ENCODE results near the gene MSI2.

DNA sequence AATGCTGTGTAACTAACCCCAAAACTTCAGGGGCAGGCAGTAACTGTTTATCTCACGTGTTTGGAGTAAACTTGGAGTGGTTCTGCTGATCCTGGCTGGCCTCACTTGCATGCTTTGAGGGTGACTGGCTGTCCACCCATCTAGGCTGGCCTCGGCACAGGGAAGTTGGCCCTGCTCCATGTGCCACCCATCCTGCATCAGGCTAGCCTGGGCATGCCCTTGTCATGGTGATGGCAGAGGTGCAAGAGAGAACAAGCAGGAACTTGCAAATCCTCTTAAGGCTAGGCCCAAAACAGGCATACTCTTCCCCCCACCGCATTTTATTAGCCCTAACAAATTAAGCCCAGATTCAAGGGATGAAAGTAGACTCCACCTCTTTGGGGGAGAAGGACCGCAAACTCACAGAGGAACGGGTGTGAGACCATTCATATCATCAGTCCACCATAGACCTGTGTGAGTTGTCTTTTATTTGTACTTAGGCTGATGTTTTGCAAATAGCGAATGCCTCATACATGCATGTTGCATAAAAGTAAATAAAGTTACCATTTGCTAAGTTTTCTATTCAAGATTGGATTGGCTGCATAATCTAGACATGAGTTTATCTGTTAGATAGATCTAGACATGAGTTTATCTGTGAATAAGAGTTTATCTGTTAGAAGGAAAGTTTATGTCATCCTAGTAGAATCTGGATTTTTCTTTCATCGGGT lies 267.8 kb downstream of the MSI2 start:
- no peak for TF ChIP-seq POLR2AphosphoS5 (IDR thresholded peaks at IDR 0.05; ENCODE audit: low read depth)
- TF ChIP-seq CREB1 (CRISPR knock-in tag; IDR thresholded peaks at IDR 0.05; ENCODE audit: low read depth): no peak
- TF ChIP-seq, protein P1, sequence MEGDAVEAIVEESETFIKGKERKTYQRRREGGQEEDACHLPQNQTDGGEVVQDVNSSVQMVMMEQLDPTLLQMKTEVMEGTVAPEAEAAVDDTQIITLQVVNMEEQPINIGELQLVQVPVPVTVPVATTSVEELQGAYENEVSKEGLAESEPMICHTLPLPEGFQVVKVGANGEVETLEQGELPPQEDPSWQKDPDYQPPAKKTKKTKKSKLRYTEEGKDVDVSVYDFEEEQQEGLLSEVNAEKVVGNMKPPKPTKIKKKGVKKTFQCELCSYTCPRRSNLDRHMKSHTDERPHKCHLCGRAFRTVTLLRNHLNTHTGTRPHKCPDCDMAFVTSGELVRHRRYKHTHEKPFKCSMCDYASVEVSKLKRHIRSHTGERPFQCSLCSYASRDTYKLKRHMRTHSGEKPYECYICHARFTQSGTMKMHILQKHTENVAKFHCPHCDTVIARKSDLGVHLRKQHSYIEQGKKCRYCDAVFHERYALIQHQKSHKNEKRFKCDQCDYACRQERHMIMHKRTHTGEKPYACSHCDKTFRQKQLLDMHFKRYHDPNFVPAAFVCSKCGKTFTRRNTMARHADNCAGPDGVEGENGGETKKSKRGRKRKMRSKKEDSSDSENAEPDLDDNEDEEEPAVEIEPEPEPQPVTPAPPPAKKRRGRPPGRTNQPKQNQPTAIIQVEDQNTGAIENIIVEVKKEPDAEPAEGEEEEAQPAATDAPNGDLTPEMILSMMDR (conservative IDR thresholded peaks at IDR 0.05; ENCODE audit: low read depth in 2 of 2): no peak
- TF ChIP-seq, protein P2, sequence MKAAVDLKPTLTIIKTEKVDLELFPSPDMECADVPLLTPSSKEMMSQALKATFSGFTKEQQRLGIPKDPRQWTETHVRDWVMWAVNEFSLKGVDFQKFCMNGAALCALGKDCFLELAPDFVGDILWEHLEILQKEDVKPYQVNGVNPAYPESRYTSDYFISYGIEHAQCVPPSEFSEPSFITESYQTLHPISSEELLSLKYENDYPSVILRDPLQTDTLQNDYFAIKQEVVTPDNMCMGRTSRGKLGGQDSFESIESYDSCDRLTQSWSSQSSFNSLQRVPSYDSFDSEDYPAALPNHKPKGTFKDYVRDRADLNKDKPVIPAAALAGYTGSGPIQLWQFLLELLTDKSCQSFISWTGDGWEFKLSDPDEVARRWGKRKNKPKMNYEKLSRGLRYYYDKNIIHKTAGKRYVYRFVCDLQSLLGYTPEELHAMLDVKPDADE (IDR thresholded peaks at IDR 0.05): no peak
- TF ChIP-seq EZH2phosphoT487 (IDR thresholded peaks at IDR 0.05; ENCODE audit: unreplicated experiment): no peak
- TF ChIP-seq EZH2 (IDR thresholded peaks at IDR 0.05; ENCODE audit: low read depth, unreplicated experiment): no peak
- TF ChIP-seq NANOG (IDR thresholded peaks at IDR 0.05; ENCODE audit: borderline replicate concordance): no peak
- TF ChIP-seq ZNF114 (CRISPR knock-in tag; IDR thresholded peaks at IDR 0.05): no peak
- no peak for TF ChIP-seq ZNF331 (CRISPR knock-in tag; IDR thresholded peaks at IDR 0.05; ENCODE audit: low read depth)
- TF ChIP-seq, protein P3, sequence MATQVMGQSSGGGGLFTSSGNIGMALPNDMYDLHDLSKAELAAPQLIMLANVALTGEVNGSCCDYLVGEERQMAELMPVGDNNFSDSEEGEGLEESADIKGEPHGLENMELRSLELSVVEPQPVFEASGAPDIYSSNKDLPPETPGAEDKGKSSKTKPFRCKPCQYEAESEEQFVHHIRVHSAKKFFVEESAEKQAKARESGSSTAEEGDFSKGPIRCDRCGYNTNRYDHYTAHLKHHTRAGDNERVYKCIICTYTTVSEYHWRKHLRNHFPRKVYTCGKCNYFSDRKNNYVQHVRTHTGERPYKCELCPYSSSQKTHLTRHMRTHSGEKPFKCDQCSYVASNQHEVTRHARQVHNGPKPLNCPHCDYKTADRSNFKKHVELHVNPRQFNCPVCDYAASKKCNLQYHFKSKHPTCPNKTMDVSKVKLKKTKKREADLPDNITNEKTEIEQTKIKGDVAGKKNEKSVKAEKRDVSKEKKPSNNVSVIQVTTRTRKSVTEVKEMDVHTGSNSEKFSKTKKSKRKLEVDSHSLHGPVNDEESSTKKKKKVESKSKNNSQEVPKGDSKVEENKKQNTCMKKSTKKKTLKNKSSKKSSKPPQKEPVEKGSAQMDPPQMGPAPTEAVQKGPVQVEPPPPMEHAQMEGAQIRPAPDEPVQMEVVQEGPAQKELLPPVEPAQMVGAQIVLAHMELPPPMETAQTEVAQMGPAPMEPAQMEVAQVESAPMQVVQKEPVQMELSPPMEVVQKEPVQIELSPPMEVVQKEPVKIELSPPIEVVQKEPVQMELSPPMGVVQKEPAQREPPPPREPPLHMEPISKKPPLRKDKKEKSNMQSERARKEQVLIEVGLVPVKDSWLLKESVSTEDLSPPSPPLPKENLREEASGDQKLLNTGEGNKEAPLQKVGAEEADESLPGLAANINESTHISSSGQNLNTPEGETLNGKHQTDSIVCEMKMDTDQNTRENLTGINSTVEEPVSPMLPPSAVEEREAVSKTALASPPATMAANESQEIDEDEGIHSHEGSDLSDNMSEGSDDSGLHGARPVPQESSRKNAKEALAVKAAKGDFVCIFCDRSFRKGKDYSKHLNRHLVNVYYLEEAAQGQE (IDR thresholded peaks at IDR 0.05; ENCODE audit: unreplicated experiment): no peak

All from GM23338 (cell line).